Superior temporal gyrus (tissue), 1 donor: Measurements from ENCODE around the gene ITIH1.

Experiments used
- DNase-seq: peaks from one replicate; pipeline ENCODE4 v3.0.0-alpha.2; 2016; ENCODE audit errors: extremely low spot score

ITIH1 gene

DNA sequence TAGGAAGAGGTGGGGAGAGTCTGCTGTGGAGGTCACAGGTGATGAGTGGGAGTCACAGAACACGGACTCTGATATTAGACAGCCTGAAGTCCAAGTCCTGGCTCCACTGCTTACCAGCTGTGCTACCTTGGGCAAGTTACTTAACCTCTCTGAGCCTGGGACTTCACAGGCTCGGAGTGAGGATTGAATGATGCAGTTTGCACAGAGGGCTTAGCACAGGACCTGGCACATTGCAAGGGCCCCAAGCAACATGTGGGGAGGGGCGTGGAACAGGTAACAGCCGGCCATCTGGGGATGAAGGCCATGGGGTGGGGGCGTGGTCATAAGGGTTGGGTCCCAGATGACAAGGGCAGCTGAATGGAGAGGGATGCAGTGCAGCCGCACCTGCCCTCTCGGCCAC lies 12.9 kb downstream of the ITIH1 start:
- DNase-seq: no peak

DNA sequence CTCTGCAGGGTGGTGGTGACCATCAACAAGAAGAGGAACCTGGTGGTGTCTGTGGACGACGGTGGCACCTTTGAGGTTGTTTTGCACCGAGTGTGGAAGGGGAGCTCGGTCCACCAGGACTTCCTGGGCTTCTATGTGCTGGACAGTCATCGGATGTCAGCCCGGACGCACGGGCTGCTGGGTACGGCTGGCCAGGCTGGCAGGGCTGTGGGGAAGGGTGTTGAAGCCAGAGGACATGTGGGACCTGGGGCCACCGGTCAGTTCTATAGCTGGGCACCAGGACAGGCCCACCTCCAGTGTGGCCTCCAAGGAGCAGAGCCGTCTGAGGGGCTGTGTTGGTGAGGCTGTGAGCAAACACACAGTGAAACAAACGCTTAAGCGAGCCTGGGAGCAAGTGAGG lies 13.3 kb downstream of the ITIH1 start:
- no peak for DNase-seq

DNA sequence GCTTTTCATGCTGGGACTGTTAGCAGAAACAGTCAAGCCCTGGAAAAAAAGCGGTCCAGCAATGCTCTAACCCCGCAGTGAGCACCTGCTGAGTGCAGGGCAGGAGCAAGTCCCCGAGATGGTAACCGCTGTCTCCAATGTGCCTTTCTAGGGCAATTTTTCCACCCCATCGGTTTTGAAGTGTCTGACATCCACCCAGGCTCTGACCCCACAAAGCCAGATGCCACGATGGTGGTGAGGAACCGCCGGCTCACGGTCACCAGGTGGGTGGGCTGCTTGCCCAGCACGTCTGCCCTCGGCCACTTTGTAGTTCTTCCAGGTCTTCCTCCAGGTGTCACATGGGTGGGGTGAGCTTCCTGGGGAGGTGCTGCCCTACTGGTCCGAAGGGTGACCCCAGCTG lies 14.0 kb downstream of the ITIH1 start:
- DNase-seq: no peak

DNA sequence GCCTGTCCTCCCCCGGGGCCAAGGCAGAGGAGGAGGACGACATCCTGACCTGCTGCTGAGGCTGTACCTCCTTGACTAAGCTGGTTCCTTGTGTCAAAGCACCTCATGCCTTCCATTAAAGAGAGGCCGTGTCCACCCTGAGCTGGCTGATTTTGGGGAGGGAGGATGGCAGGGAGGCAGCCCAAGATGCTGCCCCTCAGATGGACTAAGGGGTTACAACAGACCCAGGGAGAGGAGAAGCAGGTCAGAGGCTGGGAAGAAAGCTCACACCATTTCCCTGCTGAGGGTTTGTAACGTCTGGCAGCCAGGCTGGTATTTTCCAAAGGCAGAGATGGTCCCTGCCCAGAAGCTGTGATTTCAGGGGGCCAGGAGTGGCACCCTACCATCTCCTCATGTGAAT lies 14.5 kb downstream of the ITIH1 start:
- DNase-seq: no peak

DNA sequence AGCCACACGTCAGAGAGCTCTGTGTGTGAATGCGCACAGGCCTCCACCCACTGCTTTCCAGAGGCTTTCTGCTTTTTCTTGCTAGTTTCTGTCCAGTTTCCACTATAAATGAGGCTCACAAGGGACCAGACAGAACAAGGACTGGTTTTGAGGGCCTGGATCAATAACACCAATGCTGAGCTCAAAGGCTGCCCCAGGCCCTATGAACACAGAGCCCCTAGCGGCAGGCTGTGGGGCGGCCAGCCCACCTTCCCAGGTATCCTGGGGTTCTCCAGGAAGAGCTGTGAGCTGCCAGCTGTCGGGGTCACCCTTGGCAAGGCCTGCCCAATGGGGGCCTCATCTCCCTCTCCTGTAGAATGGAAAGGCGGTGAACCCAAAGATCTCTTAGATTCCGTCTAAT lies 15.0 kb downstream of the ITIH1 start:
- DNase-seq: no peak

DNA sequence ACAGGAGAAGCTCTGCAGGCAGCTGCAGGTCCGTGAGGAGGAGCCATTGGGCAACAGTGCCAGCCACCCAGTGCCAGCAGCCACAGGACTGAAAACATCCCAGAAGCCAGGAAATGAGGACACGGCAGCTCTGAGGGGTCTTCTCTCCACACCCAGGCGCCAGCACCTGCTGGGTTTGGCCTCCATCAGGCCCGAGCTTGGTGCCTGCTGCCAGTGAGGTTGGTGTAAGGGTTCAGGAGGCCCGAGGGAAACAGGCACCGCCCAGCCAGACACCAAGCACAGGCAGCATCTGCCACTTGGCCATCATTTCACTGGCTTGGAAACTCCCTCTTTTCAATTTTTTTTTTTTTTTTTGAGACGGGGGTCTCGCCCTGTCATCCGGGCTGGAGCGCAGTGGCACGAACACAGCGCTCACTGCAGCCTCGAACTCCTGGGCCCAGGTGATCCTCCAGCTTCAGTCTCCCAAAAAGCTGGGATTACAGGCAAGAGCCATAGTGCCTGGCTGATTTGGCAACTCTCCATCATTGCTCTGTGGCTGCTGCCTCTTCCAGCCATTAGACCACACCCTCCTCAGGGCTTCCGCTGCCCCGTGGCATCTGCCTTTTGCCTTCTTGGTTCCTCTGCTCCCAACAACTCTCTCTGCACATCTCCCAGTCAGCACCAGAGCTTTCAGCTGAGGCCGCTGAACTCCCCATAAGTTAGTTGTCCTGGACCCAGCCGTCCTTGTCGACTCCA lies 15.7 kb downstream of the ITIH1 start:
- DNase-seq: no peak

DNA sequence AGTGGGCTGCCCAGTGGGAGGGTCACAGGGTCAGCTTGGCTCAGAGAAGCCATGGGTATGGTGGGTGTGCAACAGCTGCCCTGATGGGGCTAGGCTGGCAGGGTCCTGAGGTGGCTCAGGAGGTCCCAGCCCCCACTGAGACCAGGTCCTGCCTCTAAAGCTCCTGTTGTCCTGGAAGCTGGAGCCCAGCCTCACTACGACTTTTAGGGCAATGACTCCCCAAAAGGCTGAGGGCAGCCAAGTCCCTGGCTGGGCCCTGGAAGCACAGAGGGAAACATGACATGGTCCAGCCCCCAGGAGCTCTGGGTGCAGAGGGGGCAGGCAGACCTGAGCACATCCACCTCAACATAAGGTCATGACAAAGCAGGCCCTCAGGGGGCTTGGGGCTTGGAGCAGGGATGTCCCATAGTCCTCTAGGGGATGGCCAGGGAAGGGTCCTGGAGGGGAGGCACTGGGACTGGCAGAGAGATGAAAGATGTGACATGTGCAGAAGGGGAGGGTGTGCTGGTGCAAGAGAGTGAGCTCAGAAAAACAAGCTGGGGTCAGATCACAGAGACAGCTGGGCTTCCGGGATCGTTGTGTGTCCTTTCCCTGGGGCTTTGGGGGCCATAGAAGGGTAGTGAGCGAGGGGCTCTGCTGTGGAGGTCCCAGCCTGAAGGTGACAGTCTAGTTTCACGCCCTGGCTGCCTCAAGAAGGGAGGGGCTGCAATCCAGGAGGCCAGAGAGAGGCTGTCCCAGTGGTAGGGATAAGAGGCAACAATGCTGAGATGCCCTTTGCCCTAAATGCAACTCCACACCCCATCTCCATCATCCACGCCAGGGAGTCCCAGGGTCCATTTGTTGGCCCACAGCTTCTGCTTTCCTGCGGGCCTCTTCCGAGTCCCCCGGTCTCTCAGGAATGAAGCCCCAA lies 16.6 kb downstream of the ITIH1 start:
- no peak for DNase-seq

DNA sequence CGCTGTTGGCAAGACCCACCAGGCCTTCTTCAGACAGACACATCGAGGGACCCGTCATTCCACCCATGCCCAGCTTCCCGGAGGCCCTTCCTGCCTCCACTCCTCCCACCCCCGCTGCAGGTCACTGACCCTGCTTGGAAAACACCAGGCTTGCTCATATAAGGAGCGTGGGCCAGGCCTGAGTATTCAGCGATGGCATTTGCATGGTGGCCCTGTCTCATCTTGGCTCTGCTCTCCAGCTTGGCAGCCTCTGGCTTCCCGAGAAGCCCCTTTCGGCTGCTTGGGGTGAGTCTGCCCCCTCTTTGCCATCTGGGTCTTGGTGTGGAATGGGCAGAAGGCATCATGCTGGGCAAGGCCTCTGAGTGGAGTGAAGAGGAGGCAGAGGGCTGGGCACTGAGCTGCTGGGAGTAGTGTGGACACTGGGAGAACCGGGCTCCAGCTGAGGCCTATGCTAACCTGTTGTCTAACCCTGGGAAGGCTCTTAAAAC lies 17.3 kb downstream of the ITIH1 start, which contains the start of gene ITIH3:
TSS of gene ITIH3 (plus strand) at position 185 of the 488 bp plus-strand sequence. CDS start at position 193, 8 bp downstream.
- DNase-seq: no peak

DNA sequence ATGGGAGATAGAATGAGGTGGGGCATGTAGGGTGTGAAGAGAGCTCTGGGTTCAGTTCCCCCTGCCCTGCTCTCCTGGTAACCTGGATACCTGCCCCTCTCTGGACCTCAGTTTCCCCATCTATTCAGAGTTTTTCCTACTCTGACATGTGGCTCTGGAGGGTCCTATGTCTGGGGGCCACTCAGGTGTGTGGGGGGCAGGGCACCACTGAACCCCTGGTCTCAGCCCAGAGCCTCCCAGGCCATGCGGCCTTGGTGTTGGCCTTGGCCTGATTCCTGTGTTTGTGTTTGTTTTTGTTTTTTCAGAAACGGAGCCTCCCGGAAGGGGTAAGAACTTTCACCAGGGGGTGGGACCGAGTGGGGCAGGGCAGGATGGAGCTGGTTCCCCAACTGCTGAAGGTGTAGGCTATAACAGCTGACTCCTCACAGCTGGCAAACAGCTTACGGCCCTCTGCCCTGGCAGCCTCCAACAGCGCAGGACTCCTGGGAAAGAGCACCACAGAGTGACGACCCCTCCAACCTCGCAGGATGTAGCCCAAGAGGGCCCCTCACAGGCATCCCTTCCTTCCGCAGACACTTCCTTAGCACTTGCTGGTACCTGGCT lies 18.0 kb downstream of the ITIH1 start:
- DNase-seq: no peak

DNA sequence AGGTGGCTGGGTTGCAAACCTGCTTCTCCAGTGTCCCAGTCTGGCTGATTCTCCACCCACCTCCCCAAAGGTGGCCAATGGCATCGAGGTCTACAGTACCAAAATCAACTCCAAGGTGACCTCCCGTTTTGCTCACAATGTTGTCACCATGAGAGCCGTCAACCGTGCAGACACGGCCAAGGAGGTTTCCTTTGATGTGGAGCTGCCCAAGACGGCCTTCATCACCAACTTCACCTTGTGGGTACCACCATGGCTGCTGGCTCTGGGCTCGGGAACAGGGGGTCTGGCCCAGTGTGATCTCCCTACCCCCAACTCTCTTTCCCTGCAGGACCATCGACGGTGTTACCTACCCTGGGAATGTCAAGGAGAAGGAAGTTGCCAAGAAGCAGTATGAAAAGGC lies 19.0 kb downstream of the ITIH1 start:
- no peak for DNase-seq

DNA sequence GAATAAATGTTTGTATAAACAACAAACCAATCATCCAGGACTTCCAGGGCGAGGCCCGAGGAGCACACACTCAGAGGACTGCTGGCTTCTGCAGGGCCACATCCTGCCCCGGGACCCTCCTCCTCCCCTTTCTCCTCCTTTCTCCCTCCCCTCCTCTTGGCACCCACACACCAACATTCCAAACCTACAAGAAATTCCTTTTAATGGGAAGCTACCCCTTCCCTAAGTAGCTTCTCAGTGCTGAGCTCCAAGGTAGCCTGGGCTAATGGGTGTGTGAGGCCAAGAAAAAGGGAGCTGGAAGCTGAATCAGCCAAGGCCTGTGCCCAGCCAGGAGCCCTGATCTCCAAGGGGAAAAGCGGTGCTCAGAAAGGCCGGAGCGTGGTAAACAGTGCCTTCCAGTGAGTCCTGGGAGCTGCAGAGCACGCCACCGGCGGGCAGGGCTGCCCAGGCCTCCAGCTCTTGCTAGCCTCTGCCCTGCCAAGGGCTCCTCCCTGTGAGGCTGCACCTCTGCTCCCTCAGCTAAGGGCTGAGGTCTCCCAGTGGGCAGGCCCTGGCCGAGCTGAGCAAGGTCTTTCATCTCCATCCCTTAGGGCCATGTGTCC lies 21.1 kb downstream of the ITIH1 start:
- no peak for DNase-seq

DNA sequence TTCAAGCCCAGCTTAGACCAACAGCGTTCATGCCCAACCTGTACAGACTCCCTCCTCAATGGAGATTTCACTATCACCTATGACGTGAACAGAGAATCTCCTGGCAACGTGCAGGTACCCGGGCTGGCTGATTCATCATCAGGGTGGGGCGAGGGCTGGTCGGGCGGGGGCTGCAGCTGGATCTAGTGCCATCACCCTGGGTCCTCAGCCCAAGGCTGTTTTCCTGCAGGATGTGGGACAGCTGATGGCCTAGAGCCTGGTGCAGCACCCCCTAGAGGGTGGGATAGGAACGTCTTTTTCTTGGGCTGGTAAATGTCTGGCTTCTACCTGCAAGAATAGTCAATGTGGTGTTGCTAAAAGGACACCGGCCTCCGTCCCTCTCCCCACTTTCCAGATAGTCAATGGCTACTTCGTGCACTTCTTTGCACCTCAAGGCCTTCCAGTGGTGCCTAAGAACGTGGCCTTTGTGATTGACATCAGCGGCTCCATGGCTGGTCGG lies 21.6 kb downstream of the ITIH1 start:
- DNase-seq: no peak

DNA sequence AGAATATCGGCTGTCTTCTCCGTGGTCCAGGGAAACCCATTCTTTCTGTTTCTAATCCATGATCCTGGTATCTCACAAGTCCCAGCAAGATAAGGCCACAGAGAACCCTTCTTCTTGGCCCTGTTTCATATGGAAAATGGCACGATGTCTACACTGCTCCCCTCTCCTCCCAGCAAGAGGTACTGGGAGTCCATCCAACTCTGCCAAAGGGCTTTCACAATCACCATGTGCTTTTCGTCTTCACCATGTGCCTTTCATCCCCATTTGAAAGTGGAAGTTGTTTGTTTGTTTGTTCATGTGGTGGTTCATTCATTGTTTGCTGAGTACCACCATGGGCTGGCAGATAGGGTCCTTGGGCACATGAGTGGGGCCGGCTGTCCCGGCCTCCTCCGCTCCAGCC lies 22.7 kb downstream of the ITIH1 start:
- no peak for DNase-seq

DNA sequence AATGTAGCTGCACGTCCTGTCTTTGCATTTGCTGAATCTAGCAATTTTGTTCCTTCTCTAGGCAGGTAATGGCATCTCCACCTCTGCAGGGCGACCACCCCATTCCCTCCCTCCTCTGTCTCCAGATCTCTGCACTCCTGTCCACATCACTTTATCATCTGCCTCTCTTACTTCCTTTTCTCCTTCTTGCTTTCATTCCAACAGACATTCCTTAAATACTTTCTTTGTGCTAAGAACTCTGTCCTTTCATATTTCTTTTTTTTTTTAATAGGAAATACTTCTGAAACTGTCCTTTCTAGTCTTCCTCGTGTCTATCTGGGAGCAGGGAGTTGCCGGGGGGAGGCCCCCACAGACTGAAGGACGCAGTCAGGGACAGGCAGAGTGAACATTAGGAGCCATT lies 24.4 kb downstream of the ITIH1 start:
- DNase-seq: no peak

DNA sequence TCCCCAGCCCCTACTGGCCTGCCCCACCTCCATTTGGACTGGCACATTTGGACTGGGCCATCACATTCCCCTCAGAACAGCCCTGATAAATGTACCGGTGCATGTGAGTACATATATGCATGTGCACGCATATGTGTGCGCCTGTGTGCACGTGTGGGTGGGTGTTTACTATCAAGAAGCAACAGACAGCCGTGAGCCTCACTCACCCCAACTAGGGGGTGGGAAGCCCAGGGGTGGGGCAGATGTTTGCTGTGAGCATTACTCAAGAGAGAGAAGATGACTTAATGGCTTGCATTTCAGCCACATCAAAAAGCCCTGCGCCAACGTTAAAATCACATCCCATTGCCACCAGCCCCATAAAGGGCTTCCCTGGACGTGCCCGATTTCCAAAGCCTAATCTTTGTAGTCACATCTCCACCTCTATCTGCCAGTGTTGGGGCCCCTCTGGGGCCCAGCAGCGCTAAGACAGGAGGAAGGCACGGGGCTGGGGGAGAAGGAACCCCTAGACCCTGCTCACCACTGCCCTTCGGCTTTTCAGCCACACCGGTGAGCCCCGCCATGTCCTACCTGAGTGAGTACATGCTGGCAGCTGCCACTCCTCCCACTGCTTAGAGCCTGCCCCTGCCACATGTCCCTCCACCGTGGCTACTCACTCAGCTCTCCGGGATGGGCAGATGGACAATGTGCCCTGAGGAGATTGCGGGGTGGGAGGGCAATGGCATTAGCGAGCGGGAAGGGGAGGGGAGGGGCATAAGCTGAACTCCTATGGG lies 28.1 kb downstream of the ITIH1 start:
- DNase-seq: no peak

DNA sequence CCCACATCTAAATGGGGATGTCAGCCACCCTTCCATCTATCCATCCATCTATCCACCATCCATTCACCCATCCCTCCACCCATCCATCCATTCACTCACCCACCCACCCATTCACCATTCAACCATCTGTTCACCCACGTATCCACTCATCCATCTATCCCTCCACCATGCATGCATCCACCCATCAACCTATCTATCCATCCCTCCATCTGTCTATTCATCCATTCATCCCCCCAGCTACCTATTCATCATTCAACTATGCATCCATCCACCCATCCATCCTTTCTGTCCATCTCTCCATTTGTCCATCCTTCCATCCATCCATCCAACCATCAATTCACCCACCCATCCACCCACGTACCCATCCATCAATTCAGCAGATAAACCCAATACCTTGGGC lies 31.8 kb downstream of the ITIH1 start:
- DNase-seq: no peak

DNA sequence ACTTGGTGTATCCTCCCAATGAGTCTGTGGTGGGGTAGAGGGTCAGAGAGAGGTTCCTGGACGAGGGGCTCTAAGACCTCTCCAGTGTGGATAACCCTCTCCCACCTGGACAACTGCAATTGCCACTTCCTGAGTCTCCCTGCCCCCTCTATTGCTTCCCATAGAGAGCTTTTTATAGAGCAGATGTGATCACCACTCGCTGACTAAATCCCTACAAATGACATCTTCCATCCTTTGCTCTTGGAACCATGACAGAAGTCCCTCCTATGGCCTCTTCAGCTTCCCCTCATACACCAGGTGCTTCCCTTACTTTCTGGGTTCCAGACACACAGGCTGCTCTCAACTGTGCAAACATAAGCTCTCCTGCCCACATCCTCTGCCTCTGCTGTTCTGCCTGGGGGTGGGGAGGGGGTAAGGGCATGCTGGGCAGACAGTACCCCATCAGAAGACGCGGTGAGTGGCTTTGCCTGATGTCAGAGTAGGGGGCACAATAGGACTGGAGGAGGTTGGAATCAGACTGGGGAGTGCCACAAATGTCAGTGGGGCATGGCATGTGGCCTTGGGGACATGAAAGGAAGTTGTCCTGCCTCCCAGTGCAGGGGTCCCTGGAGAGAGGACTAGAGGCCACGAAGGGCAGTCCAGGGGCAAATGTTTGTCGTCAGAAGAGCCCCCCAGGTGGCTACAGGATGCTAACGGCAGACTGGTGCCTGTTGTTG lies 32.4 kb downstream of the ITIH1 start:
- no peak for DNase-seq

DNA sequence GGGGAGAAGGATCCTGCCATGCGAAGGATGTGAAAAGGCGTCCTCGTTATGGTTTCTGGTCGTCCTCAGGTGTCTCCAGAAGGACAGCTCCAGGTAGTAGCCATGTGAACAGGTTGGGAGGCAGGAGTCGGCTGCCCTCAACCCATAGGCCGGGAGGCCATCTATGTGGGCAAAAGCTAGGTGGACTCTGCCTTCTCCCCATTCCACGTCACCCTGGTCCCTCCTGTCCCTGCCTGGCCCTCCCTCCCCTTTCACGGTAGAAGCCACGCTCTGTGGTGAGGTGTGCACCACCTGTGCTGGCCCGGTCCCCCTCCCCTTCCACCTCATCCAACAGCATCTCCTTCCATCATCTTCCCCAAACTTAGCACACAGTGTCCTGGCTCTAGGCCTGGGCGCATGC lies 33.5 kb downstream of the ITIH1 start:
- DNase-seq: no peak

DNA sequence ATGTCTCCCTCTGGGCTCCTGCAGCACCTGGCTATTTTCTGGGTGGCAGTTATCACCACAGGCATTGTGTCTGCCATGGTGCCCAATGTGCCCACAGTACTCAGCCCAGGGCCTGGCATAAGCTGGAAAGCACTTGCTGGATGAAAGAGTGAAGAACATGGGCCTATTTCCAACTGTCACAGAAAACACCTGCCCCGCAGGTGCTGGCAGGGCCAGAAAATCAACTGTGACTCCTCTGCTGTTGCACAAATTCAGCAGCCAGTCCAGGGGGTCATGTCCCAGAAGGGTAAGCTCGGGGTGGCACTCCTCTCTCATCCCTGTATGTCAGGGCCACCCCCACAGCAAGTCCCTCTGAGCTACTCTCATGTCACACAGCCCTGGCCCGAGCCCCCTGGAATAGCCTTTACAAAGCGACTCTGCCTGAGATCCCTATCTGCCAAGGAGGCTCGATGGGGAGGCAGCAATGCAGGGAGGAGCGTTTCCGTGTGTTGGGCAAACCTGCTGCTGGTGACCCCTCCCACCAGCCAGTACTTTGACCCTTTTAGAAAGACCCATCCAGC lies 34.1 kb downstream of the ITIH1 start:
- no peak for DNase-seq

DNA sequence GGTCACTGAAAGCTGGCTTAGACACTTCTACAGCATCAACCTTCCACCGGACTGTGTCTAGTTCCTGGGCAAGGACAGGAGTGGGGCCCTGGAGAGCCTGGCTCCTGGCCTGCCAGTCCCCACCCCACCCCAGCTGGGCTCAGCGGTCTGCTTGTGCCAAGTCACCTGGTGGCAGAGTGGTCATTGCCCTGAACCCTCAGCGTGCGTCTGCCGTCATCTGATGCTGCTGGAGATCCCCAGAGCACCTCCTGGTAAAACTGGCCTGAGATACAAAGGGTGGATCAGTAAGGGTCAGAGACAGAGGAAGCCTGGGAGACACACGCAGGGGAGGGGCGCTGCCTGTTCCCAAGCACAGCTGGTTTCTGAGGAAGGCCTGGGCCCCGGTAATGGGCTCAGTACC lies 36.4 kb downstream of the ITIH1 start:
- DNase-seq: no peak
